HepG2 (cell line): ENCODE measurements around the gene CCDC117. TPM values are rescaled to one million over a fixed set of nuclear protein-coding genes. Genes with fewer than 3 reads are reported as not detected.
"Not testable (repeated sequence)": the region's sequence is repeated elsewhere in the genome, so short reads cannot be mapped to it uniquely, and the experiment has no call there.

Experiments
- ATAC-seq: fragments of 200-7000 bp; cut with Tn5 transposase; 3 replicates; pipeline ENCODE4 v1.9.1; 2020; ENCODE audit warnings: mild to moderate bottlenecking, moderate library complexity
- BruUV-seq: library from RNA; stranded (reverse); fragments of 400-500 nt; replicated peaks from 2 replicates; lab custom pipeline; 2021; lab: Mats Ljungman, UMichigan
- CTCF ChIA-PET: fragments of 300-600 bp; formaldehyde crosslinking; extraction: SDS; loops from one replicate; lab custom pipeline; 2021; ENCODE audit warnings: low total read pairs, inconsistent platforms, low intra/inter-chr PET ratio; lab: Yijun Ruan, JAX
- POLR2A ChIA-PET: fragments of 350-600 bp; sonication (Branson Sonifier 250); formaldehyde crosslinking; loops from one replicate; lab custom pipeline; 2020; ENCODE audit warnings: antibody characterized with exemption, inconsistent platforms; lab: Yijun Ruan, JAX
- DNase-seq: peaks from one replicate; pipeline ENCODE4 v3.0.0-alpha.2; 2015; ENCODE audit warnings: low spot score
- FAIRE-seq: peaks from 3 replicates; lab custom pipeline; 2011; peaks lifted over from hg19 to GRCh38; lab: Jason Lieb, UNC
- H2AFZ ChIP-seq: one replicate; pipeline ENCODE4 v1.6.1; 2011; ENCODE audit warnings: low read length, inconsistent platforms
- H3K27ac ChIP-seq: fragments of 300-600 bp; 3 replicates; pipeline ENCODE4 v1.8.0; 2011; ENCODE audit warnings: mixed run types, mild to moderate bottlenecking, mixed read lengths, low read length, inconsistent platforms; ENCODE audit not compliant: insufficient read depth; ENCODE audit errors: extremely low read length
- H3K27me3 ChIP-seq, 2 experiments: fragments of 200-600 bp in 1 of 2; 2 replicates in 1 of 2; 3 replicates in 1 of 2; pipeline versions ENCODE4 v1.6.0 to v1.8.0; 2011; ENCODE audit warnings: low read length in 2 of 2, mild to moderate bottlenecking in 2 of 2, moderate library complexity in 2 of 2, inconsistent platforms in 1 of 2; ENCODE audit not compliant: insufficient read depth in 2 of 2, control insufficient read depth in 1 of 2
- H3K36me3 ChIP-seq, 2 experiments: fragments of 200-600 bp in 1 of 2; replicated peaks in 1 of 2; 2 replicates in 1 of 2; 3 replicates in 1 of 2; pipeline versions ENCODE4 v1.5.1 to v1.8.0; 2011; ENCODE audit warnings: low read length in 2 of 2, inconsistent platforms in 1 of 2; ENCODE audit not compliant: insufficient read depth in 2 of 2, control insufficient read depth in 1 of 2
- H3K4me1 ChIP-seq: 2 replicates; pipeline ENCODE4 v1.5.1; 2012; ENCODE audit warnings: low read length, inconsistent platforms; ENCODE audit not compliant: insufficient read depth
- H3K4me2 ChIP-seq: 2 replicates; pipeline ENCODE4 v1.6.0; 2011; ENCODE audit warnings: low read depth, low read length, inconsistent platforms
- H3K4me3 ChIP-seq, 3 experiments: fragments of 200-600 bp in 1 of 3; sonication (generic), shearing (Covaris generic) in 1 of 3; replicated peaks in 1 of 3; 2 replicates each; pipeline ENCODE4 v1.5.1; 2011 to 2016; ENCODE audit warnings: low read length in 3 of 3, inconsistent platforms in 2 of 3, low read depth in 2 of 3, mild to moderate bottlenecking in 2 of 3, control low read depth in 1 of 3, mixed read lengths in 1 of 3; ENCODE audit not compliant: insufficient read depth in 1 of 3
- H3K79me2 ChIP-seq: one replicate; pipeline ENCODE4 v1.6.1; 2011; ENCODE audit warnings: low read length, inconsistent platforms; ENCODE audit not compliant: insufficient read depth
- H3K9ac ChIP-seq: 2 replicates; pipeline ENCODE4 v1.6.0; 2011; ENCODE audit warnings: mild to moderate bottlenecking, low read depth, low read length, inconsistent platforms; ENCODE audit not compliant: insufficient read depth
- H3K9me3 ChIP-seq: 2 replicates; pipeline ENCODE4 v1.5.1; 2012; ENCODE audit warnings: mild to moderate bottlenecking, low read length
- H4K20me1 ChIP-seq: 2 replicates; pipeline ENCODE4 v1.6.0; 2011; ENCODE audit warnings: inconsistent platforms, mild to moderate bottlenecking, low read length, moderate library complexity; ENCODE audit not compliant: insufficient read depth
- ATM ChIP-seq: fragments of 450-650 bp; IDR thresholded peaks from 2 replicates; pipeline ENCODE4 v1.7.1; 2017; ENCODE audit warnings: mild to moderate bottlenecking, borderline replicate concordance
- REST ChIP-seq, 2 experiments: IDR thresholded peaks; 2 replicates each; pipeline ENCODE4 v1.6.1; 2011 to 2012; ENCODE audit warnings: low read length in 2 of 2, borderline replicate concordance in 1 of 2, low read depth in 1 of 2, mild to moderate bottlenecking in 1 of 2, moderate library complexity in 1 of 2
- SMC3 ChIP-seq: IDR thresholded peaks from 2 replicates; pipeline ENCODE4 v1.6.1; 2011; ENCODE audit warnings: low read length, improper control_type of control experiment
- THYN1 ChIP-seq: sonication (generic); formaldehyde crosslinking; IDR thresholded peaks from 2 replicates; pipeline ENCODE4 v1.8.1; 2023; ENCODE audit warnings: low read depth, mild to moderate bottlenecking, moderate library complexity, missing genetic modification reagents, borderline replicate concordance
- ZIK1 ChIP-seq: sonication (generic); formaldehyde crosslinking; IDR thresholded peaks from 2 replicates; pipeline ENCODE4 v1.5.0; 2020; ENCODE audit warnings: mild to moderate bottlenecking, low read depth, missing genetic modification reagents, borderline replicate concordance
- ZNF207 ChIP-seq: fragments of 450-650 bp; IDR thresholded peaks from 2 replicates; pipeline ENCODE4 v1.6.1; 2016; ENCODE audit warnings: antibody characterized with exemption, borderline replicate concordance
- WGBS: methylation state at CpG from one replicate; pipeline ENCODE4 v1.1.6; 2017; ENCODE audit warnings: low lambda C conversion rate; 5-methylcytosine and 5-hydroxymethylcytosine counted together
- in situ Hi-C: cut with HindIII; loops from 2 replicates; pipeline ENCODE4 v1.10.0; 2017; ENCODE audit warnings: low pct_unique_long_range_greater_than_20kb; ENCODE audit not compliant: extremely low pct_ligation_motif_present
- intact Hi-C: fragments of 100-400 bp; cut with micrococcal nuclease; formaldehyde crosslinking; loops from one replicate; pipeline ENCODE4 v1.10.0; 2022; ENCODE audit not compliant: unreplicated experiment
- polyA plus RNA-seq, 8 experiments: library from polyadenylated mRNA; depleted of rRNA in 3 of 8; stranded (reverse) in 7 of 8; unstranded in 1 of 8; fragments of >200 nt; fragmentation: Illumina TruSeq in 4 of 8; extraction: Trizol in 4 of 8; gene quantifications; 2 replicates each; pipeline versions ENCODE4 v1.2.1 to v1.2.3, GENCODE V29; 2011 to 2016; ENCODE audit warnings: low read depth in 4 of 8, missing spikeins in 1 of 8, mixed read lengths in 1 of 8; ENCODE audit not compliant: insufficient read depth in 1 of 8
- total RNA-seq, 5 experiments: library from RNA; depleted of rRNA; stranded (reverse); fragments of >200 nt; fragmentation: Illumina TruSeq; extraction: Trizol; gene quantifications; 2 replicates each; pipeline ENCODE4 v1.2.3, GENCODE V29; 2016; ENCODE audit warnings: low read depth in 1 of 5

Gene CCDC117
- total and polyA plus RNA-seq, 2 of the 13 experiments (the other 11 are each of a cell fraction or from before 2014, with no cell fraction given), result 12.6 to 34.2 TPM

GRCh38 chr22:28802595-28803123 is 30.2 kb downstream of the CCDC117 start (continued):
- TF ChIP-seq REST (IDR thresholded peaks at IDR 0.05; ENCODE audit: borderline replicate concordance in 1 of 2, low read depth in 1 of 2, low read length in 2 of 2) (0 out of 4 replicates have a peak, but pooled peaks of 1 of the 2 experiments have one; percentile 0), ZIK1 (CRISPR knock-in tag) (no peak), ZNF207 (no peak), ATM (no peak), THYN1 (CRISPR knock-in tag) (no peak), SMC3 (peak; percentile 63)

GRCh38 chr22:28805426-28805825 is 32.9 kb downstream of the CCDC117 start:
- CTCF ChIA-PET, result interaction anchor here (1.2 kb wide), 1 partner anchor 24 kb away, joined by 4 read pairs; no protein-coding TSS in a partner anchor
- peaks cover 17% of the 10 kb centered on the region for H3K79me2 ChIP-seq
- H3K27ac ChIP-seq, H3K4me2 ChIP-seq, in situ Hi-C loops, FAIRE-seq, H4K20me1 ChIP-seq, H3K9ac ChIP-seq, H3K4me3 ChIP-seq, intact Hi-C loops, H3K36me3 ChIP-seq, ATAC-seq, BruUV-seq, H2AFZ ChIP-seq, DNase-seq, H3K9me3 ChIP-seq, H3K27me3 ChIP-seq: not testable (repeated sequence)
- WGBS, result 95% methylated on average over 5 of the region's 5 CpGs
- H3K4me1 ChIP-seq, result peaks cover 62% of the 10 kb centered on the region
- POLR2A ChIA-PET, result interaction anchor here (1.0 to 20.4 kb wide), 2 partner anchors 11 to 22 kb away, joined by 3 to 945 read pairs; no protein-coding TSS in a partner anchor
